HG03139 (cell line): ENCODE measurements around the gene H2BK1.

Experiments used
- ATAC-seq: cut with Tn5 transposase; IDR thresholded peaks from one replicate; pipeline ENCODE4 v1.9.1; 2021; ENCODE audit not compliant: unreplicated experiment

H2BK1 gene

GRCh38 chr7:151210087-151210854 is at the start of gene H2BK1:
H2BK1 (minus strand) TSS chr7:151210488; CDS start chr7:151210318, 170 bp downstream.
- ATAC-seq = no peak

GRCh38 chr7:151257990-151258389 is 47.7 kb upstream of the H2BK1 start:
- ATAC-seq = no peak

- no peak for ATAC-seq
These were observed 46.2 kb upstream of the H2BK1 start for GRCh38 chr7:151256410-151257045.

GRCh38 chr7:151255390-151255789 is 45.1 kb upstream of the H2BK1 start:
- no peak for ATAC-seq

- no peak for ATAC-seq
These were observed 44.6 kb upstream of the H2BK1 start for GRCh38 chr7:151254851-151255250.

GRCh38 chr7:151254316-151254715 is 44.0 kb upstream of the H2BK1 start:
- no peak for ATAC-seq

GRCh38 chr7:151252961-151253711 is 42.8 kb upstream of the H2BK1 start:
- no peak for ATAC-seq

GRCh38 chr7:151252561-151252835 is 42.2 kb upstream of the H2BK1 start:
- ATAC-seq = no peak

GRCh38 chr7:151251689-151252560 is 41.6 kb upstream of the H2BK1 start:
- no peak for ATAC-seq

- no peak for ATAC-seq
These were observed 41.0 kb upstream of the H2BK1 start for GRCh38 chr7:151251328-151251688.

GRCh38 chr7:151250181-151251132 is 40.2 kb upstream of the H2BK1 start:
- no peak for ATAC-seq

GRCh38 chr7:151249732-151250072 is 39.4 kb upstream of the H2BK1 start:
- no peak for ATAC-seq

GRCh38 chr7:151249034-151249731 is 38.9 kb upstream of the H2BK1 start:
- no peak for ATAC-seq

GRCh38 chr7:151248346-151249033 is 38.2 kb upstream of the H2BK1 start, which contains the start of gene SMARCD3:
SMARCD3 (minus strand) TSS chr7:151248694; CDS start chr7:151248562, 132 bp downstream.
- no peak for ATAC-seq

GRCh38 chr7:151247611-151248345 is 37.5 kb upstream of the H2BK1 start:
- no peak for ATAC-seq

- no peak for ATAC-seq
These were observed 36.7 kb upstream of the H2BK1 start for GRCh38 chr7:151246851-151247580.

GRCh38 chr7:151246102-151246850 is 36.0 kb upstream of the H2BK1 start:
- no peak for ATAC-seq
